HG03342 (cell line): Measurements from ENCODE around the gene RANGAP1.

Experiments
- ATAC-seq: cut with Tn5 transposase; IDR thresholded peaks from one replicate; pipeline ENCODE4 v1.9.1; 2021; ENCODE audit warnings: mild to moderate bottlenecking, moderate library complexity; ENCODE audit not compliant: unreplicated experiment

RANGAP1 gene

GRCh38 chr22:41204066-41204465 lies 81.9 kb downstream of the RANGAP1 start:
- ATAC-seq, result no peak

- no peak for ATAC-seq
Measured at GRCh38 chr22:41203118-41203517, 82.9 kb downstream of the RANGAP1 start.

GRCh38 chr22:41201141-41201540 lies 84.8 kb downstream of the RANGAP1 start:
- no peak for ATAC-seq

- no peak for ATAC-seq
Measured at GRCh38 chr22:41198027-41198580, 87.9 kb downstream of the RANGAP1 start.

GRCh38 chr22:41197038-41197972 lies 88.7 kb downstream of the RANGAP1 start:
- no peak for ATAC-seq
